Smooth muscle cell (in vitro differentiated cells): Measurements from ENCODE around the gene NOXA1. TPM values are rescaled to one million over a fixed set of nuclear protein-coding genes. Genes with fewer than 3 reads are reported as not detected.

ENCODE experiments used
- DNase-seq: peaks from one replicate; lab custom pipeline; 2025; ENCODE audit not compliant: unreplicated experiment; lab: John Stamatoyannopoulos, UW
- H2AFZ ChIP-seq: fragments of 200-600 bp; sonication (generic); 2 replicates; pipeline ENCODE4 v1.6.0; 2016; ENCODE audit warnings: antibody characterized with exemption, low read depth, mild to moderate bottlenecking
- H3F3A ChIP-seq: fragments of 200-600 bp; sonication (generic); 2 replicates; pipeline ENCODE4 v1.6.0; 2017; ENCODE audit warnings: antibody characterized with exemption, low read depth
- H3K27ac ChIP-seq: fragments of 200-600 bp; sonication (generic); 2 replicates; pipeline ENCODE4 v1.5.1; 2016; ENCODE audit warnings: low read depth, mild to moderate bottlenecking
- H3K27me3 ChIP-seq: fragments of 200-600 bp; sonication (generic); 2 replicates; pipeline ENCODE4 v1.6.1; 2016; ENCODE audit warnings: low read depth, mild to moderate bottlenecking
- H3K36me3 ChIP-seq: fragments of 200-600 bp; sonication (generic); 2 replicates; pipeline ENCODE4 v1.5.1; 2016; ENCODE audit warnings: low read depth
- H3K4me1 ChIP-seq: fragments of 200-600 bp; sonication (generic); 2 replicates; pipeline ENCODE4 v1.5.1; 2016; ENCODE audit warnings: low read depth
- H3K4me2 ChIP-seq: fragments of 200-600 bp; sonication (generic); 2 replicates; pipeline ENCODE4 v1.6.0; 2016; ENCODE audit warnings: mild to moderate bottlenecking
- H3K4me3 ChIP-seq: fragments of 200-600 bp; sonication (generic); 2 replicates; pipeline ENCODE4 v1.5.1; 2016; ENCODE audit warnings: mild to moderate bottlenecking
- H3K79me2 ChIP-seq: fragments of 200-600 bp; sonication (generic); 2 replicates; pipeline ENCODE4 v1.6.0; 2016; ENCODE audit warnings: low read depth, mild to moderate bottlenecking
- H3K9ac ChIP-seq: fragments of 200-600 bp; sonication (generic); 2 replicates; pipeline ENCODE4 v1.6.0; 2016; ENCODE audit warnings: low read depth
- H3K9me3 ChIP-seq: fragments of 200-600 bp; sonication (generic); replicated peaks from 2 replicates; pipeline ENCODE4 v1.5.1; 2016; ENCODE audit warnings: low read depth
- H4K20me1 ChIP-seq: fragments of 200-600 bp; sonication (generic); 2 replicates; pipeline ENCODE4 v1.6.0; 2016; ENCODE audit warnings: low read depth
- CTCF ChIP-seq: fragments of 200-600 bp; sonication (generic); IDR thresholded peaks from 2 replicates; pipeline ENCODE4 v1.5.1; 2017; ENCODE audit warnings: borderline replicate concordance, mild to moderate bottlenecking, antibody characterized with exemption; ENCODE audit not compliant: insufficient read depth, poor library complexity, severe bottlenecking
- WGBS: methylation state at CpG from one replicate; pipeline ENCODE4 v1.1.7; 2016; ENCODE audit warnings: low lambda C conversion rate; 5-methylcytosine and 5-hydroxymethylcytosine counted together
- polyA plus RNA-seq: library from polyadenylated mRNA; unstranded; fragments of >200 nt; fragmentation: Nextera tagmentation; extraction: Ambion mirVana; gene quantifications from 2 replicates; pipeline ENCODE4 v1.2.1, GENCODE V29; 2016
- total RNA-seq: library from RNA; depleted of rRNA; stranded (reverse); fragments of >200 nt; gene quantifications from 2 replicates; pipeline ENCODE4 v1.2.3, GENCODE V29; 2014

The NOXA1 gene
- total and polyA plus RNA-seq, 2 experiments from 2014 or later = 0.09 to 0.81 TPM

GRCh38 chr9:137382444-137383080 lies 40.6 kb upstream of the NOXA1 start:
- TF ChIP-seq CTCF = no peak
- H3K9me3 ChIP-seq = no peaks in the 10 kb centered on the region
- WGBS = 86% methylated on average over 21 of the region's 25 CpGs
- H2AFZ ChIP-seq = no peak overlapping the region
- DNase-seq = no peak
- H3K9ac ChIP-seq = no peak overlapping the region
- H4K20me1 ChIP-seq = no peaks in the 10 kb centered on the region
- H3K27me3 ChIP-seq = no peaks in the 10 kb centered on the region
- H3K27ac ChIP-seq = no peak overlapping the region
- no peaks in the 10 kb centered on the region for H3F3A ChIP-seq
- H3K4me3 ChIP-seq = no peak overlapping the region
- no peaks in the 10 kb centered on the region for H3K36me3 ChIP-seq
- no peak overlapping the region for H3K4me2 ChIP-seq
- H3K79me2 ChIP-seq = no peaks in the 10 kb centered on the region
- H3K4me1 ChIP-seq = no peaks in the 10 kb centered on the region

- 87% methylated on average over 25 of the region's 27 CpGs for WGBS
Observed at GRCh38 chr9:137383081-137383783, 40.0 kb upstream of the NOXA1 start.

GRCh38 chr9:137383784-137384756 lies 39.1 kb upstream of the NOXA1 start:
- H3K4me2 ChIP-seq = no peak overlapping the region
- no peaks in the 10 kb centered on the region for H4K20me1 ChIP-seq
- H3K9ac ChIP-seq = no peak overlapping the region
- DNase-seq = no peak
- H3K4me1 ChIP-seq = no peaks in the 10 kb centered on the region
- H3K27ac ChIP-seq = no peak overlapping the region
- H3K27me3 ChIP-seq = no peaks in the 10 kb centered on the region
- 94% methylated on average over 34 of the region's 39 CpGs for WGBS
- no peaks in the 10 kb centered on the region for H3K9me3 ChIP-seq
- H2AFZ ChIP-seq = no peak overlapping the region
- H3K36me3 ChIP-seq = no peaks in the 10 kb centered on the region
- TF ChIP-seq CTCF = no peak
- no peaks in the 10 kb centered on the region for H3K79me2 ChIP-seq
- H3F3A ChIP-seq = no peaks in the 10 kb centered on the region
- H3K4me3 ChIP-seq = no peak overlapping the region

More at GRCh38 chr9:137383081-137383783, 40.0 kb upstream of the NOXA1 start:
- Histone ChIP-seq H3K79me2 (no peaks in the 10 kb centered on the region), H3K9me3 (no peaks in the 10 kb centered on the region), H3F3A (no peaks in the 10 kb centered on the region), H3K9ac (no peak overlapping the region), H3K27me3 (no peaks in the 10 kb centered on the region), H3K36me3 (no peaks in the 10 kb centered on the region), H4K20me1 (no peaks in the 10 kb centered on the region), H3K4me2 (no peak overlapping the region), H3K4me1 (no peaks in the 10 kb centered on the region), H3K27ac (no peak overlapping the region), H2AFZ (no peak overlapping the region), H3K4me3 (no peak overlapping the region)
- TF ChIP-seq CTCF = no peak
- no peak for DNase-seq
